Natural killer cell treated with Interleukin-12 subunit alpha and Interleukin-12 subunit beta and Interleukin-15 and Interleukin-18, amount 100 ng/mL, for 72 hours (primary cell): ENCODE data around the gene TGFBR3L. TPM values are rescaled to one million over a fixed set of nuclear protein-coding genes. Genes with fewer than 3 reads are reported as not detected.
"Not testable (repeated sequence)": the region's sequence is repeated elsewhere in the genome, so short reads cannot be mapped to it uniquely, and the experiment has no call there.

Source experiments
- ATAC-seq, 2 donors: fragments of 150-1000 bp; cut with Tn5 transposase in 1 of 2; sonication (Bioruptor Pico), chemical (Tn5 transposase) in 1 of 2; 2 replicates each; pipeline ENCODE4 v1.10.0; 2021
- DNase-seq: peaks from one replicate; pipeline ENCODE4 v3.0.0; 2022; ENCODE audit warnings: low spot score
- H3K27ac Mint-ChIP-seq, 2 donors: 1 replicate in 1 of 2; 2 replicates in 1 of 2; pipeline ENCODE4 v1.8.0; 2022; ENCODE audit warnings: mixed read lengths in 2 of 2, mild to moderate bottlenecking in 1 of 2, moderate library complexity in 1 of 2
- H3K27me3 Mint-ChIP-seq, 2 donors: 1 replicate in 1 of 2; 2 replicates in 1 of 2; pipeline ENCODE4 v1.8.0; 2022; ENCODE audit warnings: mixed read lengths in 2 of 2
- H3K36me3 Mint-ChIP-seq: one replicate; pipeline ENCODE4 v1.8.0; 2022; ENCODE audit warnings: mixed read lengths
- H3K4me1 Mint-ChIP-seq, 2 donors: 1 replicate in 1 of 2; 2 replicates in 1 of 2; pipeline ENCODE4 v1.8.0; 2022; ENCODE audit warnings: low read depth in 2 of 2, mixed read lengths in 2 of 2, mild to moderate bottlenecking in 1 of 2
- H3K4me3 Mint-ChIP-seq: one replicate; pipeline ENCODE4 v1.8.0; 2022; ENCODE audit warnings: mixed read lengths
- H3K9me3 Mint-ChIP-seq: 2 replicates; pipeline ENCODE4 v1.8.0; 2022; ENCODE audit warnings: mixed read lengths
- total RNA-seq, 2 donors: library from RNA; stranded (reverse); gene quantifications; one replicate each; pipeline ENCODE4 v1.2.3, GENCODE V29; 2022

TGFBR3L gene
- total RNA-seq, 2 donors from 2014 or later, result 4.7 to 5.6 TPM

DNA sequence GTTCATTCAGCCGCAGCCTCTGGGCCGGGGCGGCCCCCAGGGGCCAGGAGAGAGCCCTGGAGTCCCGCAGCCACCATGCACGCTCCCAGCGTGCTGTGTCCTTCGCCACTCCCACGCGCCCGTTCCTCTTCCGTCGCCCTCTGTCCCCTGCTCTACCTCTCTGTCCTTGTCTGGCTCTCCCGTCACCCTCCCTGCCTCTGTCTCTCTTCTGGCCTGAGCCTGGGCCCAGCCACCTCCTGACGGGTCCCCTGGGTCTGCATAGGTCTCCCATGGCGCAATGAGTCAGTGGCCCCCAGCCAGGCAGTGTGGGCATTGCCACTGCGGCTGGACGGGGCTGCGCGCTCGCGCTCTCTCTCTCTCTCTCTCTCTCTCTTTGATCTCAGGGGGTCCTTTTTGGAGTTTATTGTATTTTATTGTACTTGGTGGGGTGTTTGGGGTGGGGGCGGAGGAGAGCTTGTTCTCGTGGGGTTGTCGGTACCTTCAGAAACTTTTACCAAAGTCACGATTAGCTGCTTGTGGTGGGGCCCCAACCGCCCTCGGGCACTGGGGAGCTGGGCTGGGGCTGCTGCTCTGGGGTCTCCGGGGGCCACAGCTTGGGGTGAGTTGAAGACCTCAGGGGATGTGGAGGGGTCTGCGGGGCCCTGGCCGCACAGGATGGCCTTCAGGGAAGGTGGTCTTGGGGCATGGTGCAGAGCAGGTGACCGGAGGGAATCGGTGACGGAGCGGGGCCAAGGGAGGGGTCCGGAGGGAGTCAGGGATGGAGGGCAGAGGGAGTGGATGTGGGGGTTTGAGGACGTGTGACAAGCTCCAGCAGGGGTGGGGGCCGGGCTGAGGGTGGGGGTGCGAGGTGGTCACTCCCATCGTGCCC, 1.7 kb upstream of the TGFBR3L start:
- no peak overlapping the region for H3K27ac Mint-ChIP-seq
- peaks cover 0 to 2% of the 10 kb centered on the region in 2 donors for H3K27me3 Mint-ChIP-seq
- no peaks in the 10 kb centered on the region for H3K9me3 Mint-ChIP-seq
- H3K36me3 Mint-ChIP-seq, result no peaks in the 10 kb centered on the region
- ATAC-seq (no peak), DNase-seq (no peak)
- H3K4me1 Mint-ChIP-seq, result peaks cover 2 to 9% of the 10 kb centered on the region in 2 donors
- no peak overlapping the region for H3K4me3 Mint-ChIP-seq

DNA sequence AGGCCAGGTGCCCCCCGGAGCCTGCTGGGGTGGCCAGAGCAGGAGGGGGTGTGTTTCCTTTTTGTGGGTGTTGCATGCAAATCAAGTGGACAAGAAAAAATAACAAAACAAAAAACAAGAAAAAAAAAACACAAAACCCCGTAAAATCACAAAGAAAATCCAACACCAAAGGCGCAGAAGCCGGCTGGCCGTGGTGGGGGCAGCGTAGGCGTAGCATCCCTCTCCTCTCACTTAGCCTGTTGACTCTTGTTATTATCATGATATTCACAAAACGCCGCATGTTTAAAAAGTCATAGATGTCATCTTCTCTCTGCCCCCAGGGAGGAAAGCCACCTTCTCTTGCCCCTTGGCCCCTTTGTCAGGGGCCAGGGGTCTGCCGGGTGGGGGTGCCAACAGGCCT, 978 bp upstream of the TGFBR3L start:
- no peaks in the 10 kb centered on the region for H3K9me3 Mint-ChIP-seq
- peaks cover 6 to 11% of the 10 kb centered on the region in 2 donors for H3K4me1 Mint-ChIP-seq
- H3K27ac Mint-ChIP-seq, result no peak overlapping the region
- H3K4me3 Mint-ChIP-seq, result no peak overlapping the region
- H3K36me3 Mint-ChIP-seq, result no peaks in the 10 kb centered on the region
- peaks cover 0 to 3% of the 10 kb centered on the region in 2 donors for H3K27me3 Mint-ChIP-seq
- DNase-seq (no peak), ATAC-seq (no peak)

DNA sequence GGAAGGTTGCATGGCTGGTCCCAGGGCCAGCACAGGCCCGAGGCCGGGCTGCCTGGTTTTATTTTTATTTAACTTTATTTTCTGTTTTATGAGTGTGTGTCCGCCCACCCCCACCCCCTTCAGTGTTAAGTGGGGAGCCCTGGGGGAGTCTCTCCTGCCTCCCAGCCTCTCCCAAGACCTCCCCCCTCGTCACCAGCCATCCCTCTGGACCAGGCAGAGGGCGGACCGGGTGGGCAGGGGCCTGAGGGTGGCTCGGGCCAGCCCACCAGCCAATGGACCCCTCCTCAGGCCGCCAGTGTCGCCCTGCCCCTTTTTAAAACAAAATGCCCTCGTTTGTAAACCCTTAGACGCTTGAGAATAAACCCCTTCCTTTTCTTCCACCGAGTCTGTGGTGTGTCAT, 531 bp upstream of the TGFBR3L start:
- Mint-ChIP-seq H3K27ac (no peak overlapping the region), H3K4me1 (peaks cover 6 to 11% of the 10 kb centered on the region in 2 donors), H3K36me3 (no peaks in the 10 kb centered on the region), H3K27me3 (peaks cover 0 to 3% of the 10 kb centered on the region in 2 donors), H3K9me3 (no peaks in the 10 kb centered on the region), H3K4me3 (no peak overlapping the region)
- DNase-seq, result no peak
- no peak for ATAC-seq

GRCh38 chr19:7915250-7916102, 846 bp downstream of the TGFBR3L start:
- peaks cover 6 to 7% of the 10 kb centered on the region in 2 donors for H3K27me3 Mint-ChIP-seq
- DNase-seq (no peak), ATAC-seq (no peak)
- H3K9me3 Mint-ChIP-seq, result no peaks in the 10 kb centered on the region
- H3K27ac Mint-ChIP-seq, result no peak overlapping the region
- H3K4me3 Mint-ChIP-seq, result peak overlapping the region; percentile 72
- no peaks in the 10 kb centered on the region for H3K36me3 Mint-ChIP-seq
- H3K4me1 Mint-ChIP-seq, result peaks cover 14 to 18% of the 10 kb centered on the region in 2 donors

- Mint-ChIP-seq H3K9me3 (no peaks in the 10 kb centered on the region), H3K27ac (no peak overlapping the region), H3K27me3 (peaks cover 6 to 7% of the 10 kb centered on the region in 2 donors)
Observed at GRCh38 chr19:7916103-7916954, 1.7 kb downstream of the TGFBR3L start.

GRCh38 chr19:7916955-7917266, 2.3 kb downstream of the TGFBR3L start:
- Mint-ChIP-seq H3K9me3 (no peaks in the 10 kb centered on the region), H3K4me3 (peak overlapping the region; percentile 72), H3K4me1 (peaks cover 14 to 21% of the 10 kb centered on the region in 2 donors), H3K27ac (no peak overlapping the region), H3K27me3 (peaks cover 6 to 7% of the 10 kb centered on the region in 2 donors), H3K36me3 (no peaks in the 10 kb centered on the region)
- ATAC-seq (no peak), DNase-seq (no peak)

More at GRCh38 chr19:7916103-7916954, 1.7 kb downstream of the TGFBR3L start:
- Mint-ChIP-seq H3K4me1 (peaks cover 14 to 21% of the 10 kb centered on the region in 2 donors), H3K36me3 (no peaks in the 10 kb centered on the region), H3K4me3 (peak overlapping the region; percentile 72)
- ATAC-seq (peak in 1 of 2 donors; percentile 2), DNase-seq (no peak)

- ATAC-seq (no peak), DNase-seq (no peak)
- peaks cover 14 to 21% of the 10 kb centered on the region in 2 donors for H3K4me1 Mint-ChIP-seq
- H3K4me3 Mint-ChIP-seq, result peak overlapping the region; percentile 72
- H3K27ac Mint-ChIP-seq, result no peak overlapping the region
- no peaks in the 10 kb centered on the region for H3K9me3 Mint-ChIP-seq
- no peaks in the 10 kb centered on the region for H3K36me3 Mint-ChIP-seq
- H3K27me3 Mint-ChIP-seq, result peaks cover 6 to 7% of the 10 kb centered on the region in 2 donors
Observed at GRCh38 chr19:7917267-7918061, 2.8 kb downstream of the TGFBR3L start.

DNA sequence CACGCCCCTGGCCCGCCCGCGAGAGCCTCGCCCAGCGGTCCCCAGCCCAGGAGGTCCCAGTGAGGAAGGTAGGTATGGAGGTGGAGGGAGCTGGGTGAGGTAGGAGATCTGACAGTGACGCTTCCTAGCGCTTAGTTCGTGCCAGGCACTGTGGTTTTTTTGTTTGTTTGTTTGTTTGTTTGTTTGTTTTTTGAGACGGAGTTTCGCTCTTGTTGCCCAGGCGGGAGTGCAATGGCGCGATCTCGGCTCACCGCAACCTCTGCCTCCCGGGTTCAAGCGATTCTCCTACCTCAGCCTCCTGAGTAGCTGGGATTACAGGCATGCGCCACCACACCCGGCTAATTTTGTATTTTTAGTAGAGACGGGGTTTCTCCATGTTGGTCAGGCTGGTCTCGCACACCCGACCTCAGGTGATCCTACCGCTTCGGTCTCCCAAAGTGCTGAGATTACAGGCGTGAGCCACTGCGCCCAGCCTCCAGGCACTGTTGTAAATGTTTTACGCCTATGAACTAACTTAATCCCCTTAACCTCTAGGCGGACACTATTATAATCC, 3.5 kb downstream of the TGFBR3L start:
- H3K27me3 Mint-ChIP-seq, H3K36me3 Mint-ChIP-seq, ATAC-seq, H3K9me3 Mint-ChIP-seq, H3K27ac Mint-ChIP-seq, DNase-seq: not testable (repeated sequence)
- Mint-ChIP-seq H3K4me1 (peaks cover 14 to 17% of the 10 kb centered on the region in 2 donors), H3K4me3 (peak overlapping the region; percentile 45)

- H3K36me3 Mint-ChIP-seq, result no peaks in the 10 kb centered on the region
- ATAC-seq (no peak), DNase-seq (no peak)
- H3K27me3 Mint-ChIP-seq, result peaks cover 6 to 7% of the 10 kb centered on the region in 2 donors
- no peak overlapping the region for H3K27ac Mint-ChIP-seq
- peak overlapping the region; percentile 45 for H3K4me3 Mint-ChIP-seq
- H3K4me1 Mint-ChIP-seq, result peaks cover 14 to 17% of the 10 kb centered on the region in 2 donors
- no peaks in the 10 kb centered on the region for H3K9me3 Mint-ChIP-seq
Observed at GRCh38 chr19:7918615-7919421, 4.2 kb downstream of the TGFBR3L start.

- H3K4me1 Mint-ChIP-seq, result peaks cover 14 to 19% of the 10 kb centered on the region in 2 donors
- H3K36me3 Mint-ChIP-seq, result no peaks in the 10 kb centered on the region
- H3K4me3 Mint-ChIP-seq, result peak within 1 kb of the TSS; percentile 87
- ATAC-seq, result peak; percentile 78 to 83
- peak; percentile 98 for DNase-seq
- H3K9me3 Mint-ChIP-seq, result no peaks in the 10 kb centered on the region
- peak within 1 kb of the TSS; percentile 69 to 92 for H3K27ac Mint-ChIP-seq
- H3K27me3 Mint-ChIP-seq, result peaks cover 6 to 7% of the 10 kb centered on the region in 2 donors
Observed at GRCh38 chr19:7919610-7920518, 5.2 kb downstream of the TGFBR3L start, which contains the start of gene SNAPC2. Gene SNAPC2 (plus strand): TSS chr19:7920338. CDS start chr19:7920367, 29 bp downstream.
